Esophagus muscularis mucosa (tissue), 3 donors: ENCODE measurements around the gene GRID1.

Experiments
- CTCF ChIP-seq, 3 experiments: fragments of 200-600 bp in 2 of 3; fragments of 450-650 bp in 1 of 3; sonication (generic) in 2 of 3; IDR thresholded peaks; one replicate each; pipeline ENCODE4 v1.5.1; 2017 to 2019; ENCODE audit warnings: antibody characterized with exemption in 3 of 3, mild to moderate bottlenecking in 2 of 3, moderate library complexity in 1 of 3
- POLR2AphosphoS5 ChIP-seq, 2 donors: sonication (generic); formaldehyde crosslinking; IDR thresholded peaks; one replicate each; pipeline ENCODE4 v1.6.1; 2017; ENCODE audit warnings: antibody characterized with exemption in 2 of 2

GRCh38 chr10:85635650-85636049 lies 730.9 kb downstream of the GRID1 start:
- TF ChIP-seq CTCF (IDR thresholded peaks at IDR 0.05) = no peak
- no peak for TF ChIP-seq POLR2AphosphoS5 (IDR thresholded peaks at IDR 0.05)
